ENCODE results near the gene WBP1L.

GRCh38 chr10:102752266-102752930 lies 8.7 kb downstream of the WBP1L start:
- TF ChIP-seq CTCF (IDR thresholded peaks at IDR 0.05; ENCODE audit: insufficient read depth, low read length, poor library complexity, severe bottlenecking) (no peak), EZH2phosphoT487 (conservative IDR thresholded peaks at IDR 0.05; ENCODE audit: low read length) (no peak)

Data from SU-DHL-6 (cell line).